Spleen (tissue), 7 donors: ENCODE data around the gene DLG3.

Experiments
- CTCF ChIP-seq, 11 experiments: fragments of 200-600 bp in 7 of 11; fragments of 450-650 bp in 4 of 11; sonication (generic) in 4 of 11; IDR thresholded peaks in 8 of 11; conservative IDR thresholded peaks in 3 of 11; 1 replicate in 7 of 11; 2 replicates in 4 of 11; pipeline versions ENCODE4 v1.4.0 to v1.8.0; 2016 to 2021; ENCODE audit warnings: antibody characterized with exemption in 11 of 11, inconsistent platforms in 4 of 11, mild to moderate bottlenecking in 1 of 11
- POLR2A ChIP-seq, 3 donors: fragments of 450-650 bp; IDR thresholded peaks; one replicate each; pipeline ENCODE4 v1.5.1; 2017; ENCODE audit warnings: antibody characterized with exemption in 3 of 3, mild to moderate bottlenecking in 1 of 3
- POLR2AphosphoS5 ChIP-seq, 3 donors: sonication (generic); formaldehyde crosslinking; IDR thresholded peaks; one replicate each; pipeline ENCODE4 v1.5.1; 2017; ENCODE audit warnings: antibody characterized with exemption in 3 of 3
- donor health status: DM: no; HTN: no; CAD: no; lungs with moderate emphysema.
- donor health status: DM: no; HTN: no; CAD: no.
- donor health status: DM: no; HTN: no; CAD: no.

- TF ChIP-seq POLR2AphosphoS5 (IDR thresholded peaks at IDR 0.05) = peak in 1 of 3 donors; percentile 36
- TF ChIP-seq POLR2A (IDR thresholded peaks at IDR 0.05) = no peak
- peak in 10 of 11 experiments; percentile 15 to 72 (median 60) for TF ChIP-seq CTCF (IDR thresholded peaks at IDR 0.05 in 8 of 11, conservative IDR thresholded peaks at IDR 0.05 in 3 of 11)
Measured at GRCh38 chrX:70452143-70452733, 7.6 kb downstream of the DLG3 start.
